Caco-2 (cell line): Measurements from ENCODE around the gene CLIC5. TPM values are rescaled to one million over a fixed set of nuclear protein-coding genes. Genes with fewer than 3 reads are reported as not detected.

Experiments used
- BruUV-seq: library from RNA; stranded (reverse); fragments of 400-500 nt; replicated peaks from 2 replicates; lab custom pipeline; 2021; lab: Mats Ljungman, UMichigan
- CTCF ChIA-PET: fragments of 300-600 bp; sonication (Branson Sonifier 250); formaldehyde crosslinking; loops from one replicate; lab custom pipeline; 2022; ENCODE audit warnings: antibody characterized with exemption; lab: Charles Lee
- POLR2A ChIA-PET: fragments of 300-600 bp; sonication (Branson Sonifier 250); formaldehyde crosslinking; loops from one replicate; lab custom pipeline; 2022; ENCODE audit warnings: antibody characterized with exemption; lab: Charles Lee
- DNase-seq, 2 experiments: peaks; one replicate each; pipeline versions ENCODE4 v3.0.0 to v3.0.0-alpha.2; 2020 to 2022
- H3K27me3 ChIP-seq: replicated peaks from 2 replicates; pipeline ENCODE4 v1.6.0; 2011; ENCODE audit warnings: low read length; ENCODE audit not compliant: control insufficient read depth, insufficient read depth
- H3K36me3 ChIP-seq: 2 replicates; pipeline ENCODE4 v1.5.1; 2011; ENCODE audit warnings: low read length; ENCODE audit not compliant: control insufficient read depth, insufficient read depth
- H3K4me1 ChIP-seq: fragments of 250-450 bp; sonication (Bioruptor Pico); 2 replicates; pipeline ENCODE4 v1.5.1; 2020; ENCODE audit warnings: mild to moderate bottlenecking
- H3K4me3 ChIP-seq: 2 replicates; pipeline ENCODE4 v1.5.1; 2011; ENCODE audit warnings: low read depth, mild to moderate bottlenecking, control low read depth, low read length
- H3K9me3 ChIP-seq: fragments of 250-450 bp; sonication (Bioruptor Pico); 2 replicates; pipeline ENCODE4 v1.5.1; 2020; ENCODE audit warnings: mild to moderate bottlenecking, moderate library complexity
- H3K27ac Mint-ChIP-seq: one replicate; pipeline ENCODE4 v1.8.0; 2022; ENCODE audit warnings: mixed read lengths; ENCODE audit not compliant: unreplicated experiment
- H3K27me3 Mint-ChIP-seq: one replicate; pipeline ENCODE4 v1.8.0; 2022; ENCODE audit warnings: mixed read lengths; ENCODE audit not compliant: insufficient read depth, unreplicated experiment
- H3K36me3 Mint-ChIP-seq: one replicate; pipeline ENCODE4 v1.8.0; 2022; ENCODE audit warnings: mild to moderate bottlenecking, mixed read lengths; ENCODE audit not compliant: insufficient read depth, unreplicated experiment
- H3K4me1 Mint-ChIP-seq: one replicate; pipeline ENCODE4 v1.8.0; 2022; ENCODE audit warnings: low read depth, mixed read lengths; ENCODE audit not compliant: unreplicated experiment
- H3K4me3 Mint-ChIP-seq: one replicate; pipeline ENCODE4 v1.8.0; 2022; ENCODE audit warnings: mild to moderate bottlenecking, moderate library complexity, mixed read lengths; ENCODE audit not compliant: unreplicated experiment
- H3K9me3 Mint-ChIP-seq: one replicate; pipeline ENCODE4 v1.8.0; 2022; ENCODE audit warnings: mixed read lengths; ENCODE audit not compliant: unreplicated experiment
- CTCF ChIP-seq, 2 experiments: fragments of 200-600 bp in 1 of 2; IDR thresholded peaks; 1 replicate in 1 of 2; 2 replicates in 1 of 2; pipeline versions ENCODE4 v1.5.1 to v1.8.0; 2011 to 2022; ENCODE audit warnings: antibody characterized with exemption in 1 of 2, control low read depth in 1 of 2, inconsistent platforms in 1 of 2, low read depth in 1 of 2, low read length in 1 of 2, mild to moderate bottlenecking in 1 of 2, moderate library complexity in 1 of 2; ENCODE audit not compliant: insufficient read depth in 1 of 2, severe bottlenecking in 1 of 2, unreplicated experiment in 1 of 2
- intact Hi-C: fragments of 100-400 bp; cut with micrococcal nuclease; formaldehyde crosslinking; loops from one replicate; pipeline ENCODE4 v1.10.0; 2022; ENCODE audit not compliant: unreplicated experiment
- total RNA-seq: library from RNA; stranded (reverse); gene quantifications from 2 replicates; pipeline ENCODE4 v1.2.3, GENCODE V29; 2022

The CLIC5 gene
- total RNA-seq, 1 experiment from 2014 or later = 15.1 TPM

DNA sequence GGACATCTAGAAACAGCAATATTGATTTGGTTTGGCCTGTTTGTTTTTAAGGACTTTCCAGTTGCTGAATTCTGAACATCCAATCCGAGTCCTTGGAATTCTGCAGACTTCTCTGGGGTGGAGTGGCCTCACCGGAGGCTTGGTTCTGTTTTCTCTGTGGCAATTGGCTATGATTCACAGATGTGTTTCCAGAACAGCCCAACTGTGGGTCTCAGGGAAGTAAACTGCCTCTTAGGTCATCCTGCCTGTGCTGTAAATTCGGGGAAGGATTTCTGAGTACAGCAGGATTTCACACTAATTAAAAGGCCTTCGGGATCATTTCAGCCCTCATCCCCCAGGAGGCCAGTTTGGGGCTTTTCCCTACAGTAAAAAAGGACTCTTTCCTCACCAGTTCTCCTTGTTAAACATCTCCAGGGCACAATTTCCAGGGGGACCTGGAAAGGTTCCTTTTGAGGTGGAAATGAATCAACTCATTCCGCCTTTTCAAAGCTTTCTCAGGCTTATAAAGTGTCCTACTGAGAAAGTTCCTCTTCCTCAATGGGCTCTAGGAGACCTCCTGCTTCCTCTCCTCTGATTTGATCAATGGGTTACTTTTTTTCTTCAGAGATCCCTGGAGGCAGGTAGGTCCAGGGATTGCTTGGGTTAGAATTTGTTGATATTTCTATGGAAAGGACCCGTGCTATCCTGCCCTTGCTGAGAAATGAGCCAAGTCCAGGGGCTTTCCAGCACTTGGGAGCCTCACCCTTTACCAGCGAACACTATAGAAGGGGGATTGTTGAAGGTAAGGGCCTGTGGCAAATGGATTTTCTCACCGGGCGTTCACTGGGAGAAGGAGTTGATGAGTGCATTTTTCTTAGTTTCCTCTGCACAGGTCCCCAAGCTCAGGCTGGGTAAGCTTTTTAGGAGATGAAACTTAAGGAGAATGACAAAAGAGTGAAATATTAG lies 114.6 kb downstream of the CLIC5 start:
- Histone ChIP-seq H3K27me3 (no peaks in the 10 kb centered on the region), H3K4me1 (no peaks in the 10 kb centered on the region), H3K36me3 (no peaks in the 10 kb centered on the region), H3K4me3 (no peak overlapping the region), H3K9me3 (no peaks in the 10 kb centered on the region)
- ChIA-PET CTCF (no interaction called here), POLR2A (no interaction called here)
- no peaks in the 10 kb centered on the region for H3K27me3 Mint-ChIP-seq
- no TSS peak for BruUV-seq
- intact Hi-C loops = no loop called here
- no peak overlapping the region for H3K4me3 Mint-ChIP-seq
- H3K27ac Mint-ChIP-seq = no peak overlapping the region
- no peak for TF ChIP-seq CTCF (IDR thresholded peaks at IDR 0.05; ENCODE audit: insufficient read depth in 1 of 2, low read depth in 1 of 2, low read length in 1 of 2, severe bottlenecking in 1 of 2, unreplicated experiment in 1 of 2)
- no peaks in the 10 kb centered on the region for H3K4me1 Mint-ChIP-seq
- no peaks in the 10 kb centered on the region for H3K9me3 Mint-ChIP-seq
- H3K36me3 Mint-ChIP-seq = no peaks in the 10 kb centered on the region
- no peak for DNase-seq

DNA sequence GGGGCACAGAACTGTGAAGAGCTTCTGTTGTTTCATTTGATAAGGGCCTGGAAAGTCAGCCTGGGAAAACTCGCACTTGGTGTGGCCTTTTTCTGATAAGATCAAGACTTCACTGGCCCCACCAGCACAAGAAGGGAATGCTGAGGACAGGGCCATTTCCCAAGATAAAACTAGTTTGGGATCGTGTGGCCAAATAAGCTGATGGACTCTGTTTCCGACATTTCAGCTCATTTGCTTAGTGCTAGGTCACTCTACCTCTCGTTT lies 116.0 kb downstream of the CLIC5 start:
- Histone ChIP-seq H3K27me3 (no peaks in the 10 kb centered on the region), H3K4me3 (no peak overlapping the region), H3K9me3 (no peaks in the 10 kb centered on the region), H3K36me3 (no peaks in the 10 kb centered on the region), H3K4me1 (no peaks in the 10 kb centered on the region)
- Mint-ChIP-seq H3K4me1 (no peaks in the 10 kb centered on the region), H3K4me3 (no peak overlapping the region), H3K36me3 (no peaks in the 10 kb centered on the region), H3K27ac (no peak overlapping the region), H3K27me3 (no peaks in the 10 kb centered on the region), H3K9me3 (no peaks in the 10 kb centered on the region)
- CTCF ChIA-PET = no interaction called here
- intact Hi-C loops = no loop called here
- TF ChIP-seq CTCF (IDR thresholded peaks at IDR 0.05; ENCODE audit: insufficient read depth in 1 of 2, low read depth in 1 of 2, low read length in 1 of 2, severe bottlenecking in 1 of 2, unreplicated experiment in 1 of 2) = no peak
- no peak for DNase-seq
- no TSS peak for BruUV-seq
- POLR2A ChIA-PET = no interaction called here

GRCh38 chr6:45898941-45899682 lies 116.5 kb downstream of the CLIC5 start:
- Histone ChIP-seq H3K27me3 (no peaks in the 10 kb centered on the region), H3K4me1 (no peaks in the 10 kb centered on the region), H3K9me3 (no peaks in the 10 kb centered on the region), H3K4me3 (no peak overlapping the region), H3K36me3 (no peaks in the 10 kb centered on the region)
- no peak overlapping the region for H3K27ac Mint-ChIP-seq
- POLR2A ChIA-PET = no interaction called here
- no peaks in the 10 kb centered on the region for H3K4me1 Mint-ChIP-seq
- BruUV-seq = no TSS peak
- no peaks in the 10 kb centered on the region for H3K9me3 Mint-ChIP-seq
- intact Hi-C loops = no loop called here
- no peak for DNase-seq
- no peaks in the 10 kb centered on the region for H3K36me3 Mint-ChIP-seq
- no peak for TF ChIP-seq CTCF (IDR thresholded peaks at IDR 0.05; ENCODE audit: insufficient read depth in 1 of 2, low read depth in 1 of 2, low read length in 1 of 2, severe bottlenecking in 1 of 2, unreplicated experiment in 1 of 2)
- no peaks in the 10 kb centered on the region for H3K27me3 Mint-ChIP-seq
- no peak overlapping the region for H3K4me3 Mint-ChIP-seq
- CTCF ChIA-PET = no interaction called here
